Measurements from ENCODE around the gene TCFL5. TPM values are rescaled to one million over a fixed set of nuclear protein-coding genes. Genes with fewer than 3 reads are reported as not detected.

TCFL5 gene
- total RNA-seq, 6 donors from 2014 or later: 2.1 to 9.6 (median 7.1) TPM

DNA sequence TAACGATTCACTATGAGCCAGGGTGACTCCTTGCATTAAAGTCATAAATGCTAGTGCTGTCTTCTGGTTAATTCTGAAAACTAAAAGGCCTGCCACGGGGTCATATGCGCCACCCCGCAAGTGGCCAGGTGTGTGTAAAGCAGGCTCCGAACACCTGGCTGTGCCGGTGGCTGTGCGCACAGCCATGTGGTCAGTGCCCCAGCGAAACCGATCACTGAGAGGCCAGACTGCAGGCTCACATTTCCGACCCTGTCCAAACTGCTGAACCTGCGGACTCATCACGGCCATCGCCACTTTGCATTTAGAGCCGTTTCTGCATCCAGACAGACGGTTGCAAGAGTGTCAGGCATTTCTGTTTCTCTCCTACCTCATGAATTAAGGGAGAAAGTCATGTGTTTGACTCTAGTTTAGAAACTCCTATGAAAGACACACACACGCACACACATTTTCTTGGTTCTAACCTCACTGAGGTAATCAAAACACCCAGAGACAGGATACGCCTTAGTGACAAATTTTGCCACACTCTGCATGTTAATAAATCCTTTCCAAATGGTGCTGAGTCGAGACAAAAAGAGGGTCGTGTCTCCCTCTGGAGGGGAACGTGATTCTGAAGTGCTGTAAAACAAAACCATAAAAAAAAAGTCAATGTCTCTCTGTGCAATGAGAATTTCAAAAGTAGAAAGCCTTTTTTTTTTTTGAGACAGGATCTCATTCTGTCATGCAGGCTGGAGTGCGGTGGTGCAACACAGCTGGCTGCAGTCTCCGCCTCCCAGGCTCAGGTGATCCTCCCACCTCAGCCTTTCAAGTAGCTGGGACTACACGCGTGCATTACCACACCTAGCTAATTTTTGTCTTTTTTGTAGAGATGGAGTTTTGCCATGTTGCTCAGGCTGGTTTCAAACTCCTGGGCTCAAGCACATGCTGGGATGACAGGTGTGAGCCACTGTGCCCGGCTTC, 31.0 kb upstream of the TCFL5 start:
- ATAC-seq (ENCODE audit: low FRiP score in 2 of 2): no peak
- TF ChIP-seq POLR2AphosphoS5 (IDR thresholded peaks at IDR 0.05) (no peak), POLR2A (IDR thresholded peaks at IDR 0.05) (no peak)
- TF ChIP-seq, protein P1, sequence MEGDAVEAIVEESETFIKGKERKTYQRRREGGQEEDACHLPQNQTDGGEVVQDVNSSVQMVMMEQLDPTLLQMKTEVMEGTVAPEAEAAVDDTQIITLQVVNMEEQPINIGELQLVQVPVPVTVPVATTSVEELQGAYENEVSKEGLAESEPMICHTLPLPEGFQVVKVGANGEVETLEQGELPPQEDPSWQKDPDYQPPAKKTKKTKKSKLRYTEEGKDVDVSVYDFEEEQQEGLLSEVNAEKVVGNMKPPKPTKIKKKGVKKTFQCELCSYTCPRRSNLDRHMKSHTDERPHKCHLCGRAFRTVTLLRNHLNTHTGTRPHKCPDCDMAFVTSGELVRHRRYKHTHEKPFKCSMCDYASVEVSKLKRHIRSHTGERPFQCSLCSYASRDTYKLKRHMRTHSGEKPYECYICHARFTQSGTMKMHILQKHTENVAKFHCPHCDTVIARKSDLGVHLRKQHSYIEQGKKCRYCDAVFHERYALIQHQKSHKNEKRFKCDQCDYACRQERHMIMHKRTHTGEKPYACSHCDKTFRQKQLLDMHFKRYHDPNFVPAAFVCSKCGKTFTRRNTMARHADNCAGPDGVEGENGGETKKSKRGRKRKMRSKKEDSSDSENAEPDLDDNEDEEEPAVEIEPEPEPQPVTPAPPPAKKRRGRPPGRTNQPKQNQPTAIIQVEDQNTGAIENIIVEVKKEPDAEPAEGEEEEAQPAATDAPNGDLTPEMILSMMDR (IDR thresholded peaks at IDR 0.05): no peak
- H3K27me3 ChIP-seq: no peaks in the 10 kb centered on the region
- no peak overlapping the region for H3K4me3 ChIP-seq
- no peak overlapping the region for H3K27ac ChIP-seq
- H3K4me1 ChIP-seq: no peaks in the 10 kb centered on the region
- 89 to 90% methylated on average over 22 to 25 of the region's 25 CpGs for WGBS, 2 donors
- no peak for DNase-seq
- H3K36me3 ChIP-seq: peaks cover 64 to 91% (median 87%) of the 10 kb centered on the region in 4 donors
- H3K9me3 ChIP-seq: no peaks in the 10 kb centered on the region

DNA sequence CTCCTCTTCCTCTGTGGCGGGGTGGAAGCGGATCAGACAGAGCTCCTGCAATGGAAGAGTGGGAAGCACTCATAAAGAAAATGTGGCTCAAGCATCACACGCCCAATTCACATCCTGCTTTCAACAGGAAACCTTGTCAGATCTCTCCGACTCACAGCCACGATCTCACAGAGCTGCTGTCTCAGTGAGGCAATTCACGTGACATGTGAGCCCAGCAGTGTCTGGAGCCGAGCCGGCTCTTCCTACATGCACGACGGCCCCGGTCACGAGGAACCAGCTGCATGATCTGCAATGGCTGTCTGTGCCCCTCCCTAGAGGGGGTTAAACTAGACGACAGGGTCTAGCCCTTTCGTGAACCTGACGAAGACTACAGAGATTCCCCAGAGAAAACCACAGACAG, 29.5 kb upstream of the TCFL5 start:
- ATAC-seq (ENCODE audit: low FRiP score in 2 of 2): no peak
- TF ChIP-seq POLR2AphosphoS5 (IDR thresholded peaks at IDR 0.05): no peak
- TF ChIP-seq, protein P1 (IDR thresholded peaks at IDR 0.05): no peak
- no peak for TF ChIP-seq POLR2A (IDR thresholded peaks at IDR 0.05)
- no peak for TF ChIP-seq EP300 (IDR thresholded peaks at IDR 0.05)
- no peak overlapping the region for H3K4me3 ChIP-seq
- H3K36me3 ChIP-seq: peaks cover 64 to 100% (median 84%) of the 10 kb centered on the region in 4 donors
- H3K9me3 ChIP-seq: no peaks in the 10 kb centered on the region
- no peak for DNase-seq
- no peak overlapping the region for H3K27ac ChIP-seq
- 78 to 87% methylated on average over 10 to 15 of the region's 15 CpGs for WGBS, 2 donors
- H3K27me3 ChIP-seq: no peaks in the 10 kb centered on the region
- no peaks in the 10 kb centered on the region for H3K4me1 ChIP-seq

DNA sequence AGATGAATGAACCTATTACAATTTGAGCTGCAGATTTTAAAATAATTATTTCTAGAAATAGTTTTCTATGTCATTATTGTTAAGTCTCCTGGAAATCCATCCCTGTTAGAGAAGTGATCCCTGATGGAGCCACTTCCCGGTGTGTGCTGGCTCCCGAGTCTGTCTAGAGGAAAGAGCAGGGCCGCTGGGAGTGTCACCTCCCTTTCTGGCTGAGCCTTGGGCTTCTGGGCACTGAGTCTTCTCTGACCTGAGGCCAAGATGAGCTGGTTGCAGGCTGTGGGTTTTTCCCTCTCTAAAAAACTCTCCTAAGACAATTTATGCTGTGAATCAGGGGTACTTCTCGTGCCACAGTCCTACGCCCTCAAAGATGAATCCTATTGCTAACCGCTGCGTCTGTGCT, 28.8 kb upstream of the TCFL5 start:
- Histone ChIP-seq H3K9me3 (no peaks in the 10 kb centered on the region), H3K36me3 (peaks cover 64 to 100% (median 80%) of the 10 kb centered on the region in 4 donors), H3K27me3 (no peaks in the 10 kb centered on the region), H3K27ac (no peak overlapping the region), H3K4me3 (no peak overlapping the region), H3K4me1 (no peaks in the 10 kb centered on the region)
- 89 to 94% methylated on average over 3 to 7 of the region's 7 CpGs for WGBS, 2 donors
- no peak for ATAC-seq (ENCODE audit: low FRiP score in 2 of 2)
- no peak for TF ChIP-seq POLR2AphosphoS5 (IDR thresholded peaks at IDR 0.05)
- no peak for TF ChIP-seq EP300 (IDR thresholded peaks at IDR 0.05)
- no peak for TF ChIP-seq POLR2A (IDR thresholded peaks at IDR 0.05)
- TF ChIP-seq, protein P1 (IDR thresholded peaks at IDR 0.05): no peak
- no peak for DNase-seq

DNA sequence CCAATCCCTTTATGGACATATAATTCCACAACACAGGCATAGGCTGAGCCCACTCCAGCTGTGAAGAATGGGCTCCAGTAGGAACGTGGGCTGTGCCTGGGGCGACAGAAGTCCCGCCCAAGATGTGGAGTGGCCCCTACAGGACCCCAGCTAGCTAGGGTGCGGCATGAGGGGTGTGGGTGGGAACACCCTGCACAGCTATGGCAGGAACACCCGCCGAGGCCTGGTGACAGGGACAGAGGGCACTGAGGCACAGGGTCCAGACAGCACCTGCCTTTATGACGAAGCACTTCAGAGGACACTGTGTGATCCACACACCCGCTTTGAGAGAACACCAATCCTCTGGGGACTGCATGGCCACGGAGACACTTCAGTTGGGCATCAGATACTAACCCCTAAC, 28.2 kb upstream of the TCFL5 start:
- no peak for ATAC-seq (ENCODE audit: low FRiP score in 2 of 2)
- WGBS, 2 donors: 90 to 92% methylated on average over 8 to 9 of the region's 9 CpGs

DNA sequence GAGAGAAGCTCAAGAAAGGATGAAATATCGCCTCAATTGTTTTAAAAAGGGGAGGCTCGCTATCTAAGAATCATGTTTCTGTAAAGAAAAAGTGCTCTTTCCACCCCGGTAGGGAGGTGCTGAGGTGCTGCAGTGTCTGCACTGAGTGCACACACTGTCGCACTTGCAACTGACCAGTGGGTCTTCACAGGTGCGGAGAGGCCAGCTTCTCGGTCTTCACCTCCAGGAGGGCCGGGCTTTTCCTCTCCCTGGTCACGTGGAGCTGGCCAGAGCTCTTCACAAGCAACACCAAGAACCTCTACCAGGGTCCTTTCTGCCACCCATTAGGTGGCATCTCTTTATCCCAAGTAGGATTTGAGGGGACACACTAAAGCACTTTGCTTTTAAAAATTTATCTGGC, 27.8 kb upstream of the TCFL5 start:
- Histone ChIP-seq H3K27me3 (no peaks in the 10 kb centered on the region), H3K9me3 (no peaks in the 10 kb centered on the region), H3K4me3 (no peak overlapping the region), H3K27ac (no peak overlapping the region), H3K36me3 (peaks cover 60 to 90% (median 72%) of the 10 kb centered on the region in 4 donors), H3K4me1 (no peaks in the 10 kb centered on the region)
- no peak for ATAC-seq (ENCODE audit: low FRiP score in 2 of 2)
- WGBS, 2 donors: 91 to 93% methylated on average over 8 of the region's 8 CpGs
- no peak for TF ChIP-seq EP300 (IDR thresholded peaks at IDR 0.05)
- no peak for TF ChIP-seq POLR2AphosphoS5 (IDR thresholded peaks at IDR 0.05)
- TF ChIP-seq, protein P1 (IDR thresholded peaks at IDR 0.05): no peak
- TF ChIP-seq POLR2A (IDR thresholded peaks at IDR 0.05): no peak
- DNase-seq: no peak

More for the DNA sequence above, 28.2 kb upstream of the TCFL5 start:
- no peak for DNase-seq
- H3K4me3 ChIP-seq: no peak overlapping the region
- no peak overlapping the region for H3K27ac ChIP-seq
- no peaks in the 10 kb centered on the region for H3K9me3 ChIP-seq
- H3K36me3 ChIP-seq: peaks cover 64 to 94% (median 76%) of the 10 kb centered on the region in 4 donors
- no peaks in the 10 kb centered on the region for H3K27me3 ChIP-seq
- H3K4me1 ChIP-seq: no peaks in the 10 kb centered on the region
- TF ChIP-seq POLR2A (IDR thresholded peaks at IDR 0.05): no peak
